NOMO-1 (cell line): ENCODE results near the gene MARCHF3.
"Not testable (repeated sequence)": the region's sequence is repeated elsewhere in the genome, so short reads cannot be mapped to it uniquely, and the experiment has no call there.

Source experiments
- DNase-seq, 2 experiments: peaks; one replicate each; lab custom pipeline; 2025; ENCODE audit not compliant: unreplicated experiment in 2 of 2; lab: John Stamatoyannopoulos, UW

Gene MARCHF3

GRCh38 chr5:126853541-126854307 is 176.6 kb downstream of the MARCHF3 start:
- not testable (repeated sequence) for DNase-seq

GRCh38 chr5:126852841-126853271 is 177.5 kb downstream of the MARCHF3 start:
- no peak for DNase-seq

- DNase-seq, result no peak
These were observed 178.2 kb downstream of the MARCHF3 start for GRCh38 chr5:126852091-126852571.

GRCh38 chr5:126851501-126852011 is 178.8 kb downstream of the MARCHF3 start:
- no peak for DNase-seq

- no peak for DNase-seq
These were observed 181.2 kb downstream of the MARCHF3 start for GRCh38 chr5:126849101-126849678.

- no peak for DNase-seq
These were observed 182.1 kb downstream of the MARCHF3 start for GRCh38 chr5:126848253-126848652.

GRCh38 chr5:126847826-126848251 is 182.5 kb downstream of the MARCHF3 start:
- no peak for DNase-seq

- DNase-seq, result no peak
These were observed 182.9 kb downstream of the MARCHF3 start for GRCh38 chr5:126847456-126847820.

GRCh38 chr5:126846744-126847455 is 183.5 kb downstream of the MARCHF3 start:
- no peak for DNase-seq

GRCh38 chr5:126846344-126846743 is 184.0 kb downstream of the MARCHF3 start:
- DNase-seq, result no peak

GRCh38 chr5:126845470-126846070 is 184.8 kb downstream of the MARCHF3 start:
- DNase-seq, result peak; percentile 50 to 85

GRCh38 chr5:126843375-126843774 is 187.0 kb downstream of the MARCHF3 start:
- DNase-seq, result not testable (repeated sequence)

- not testable (repeated sequence) for DNase-seq
These were observed 191.0 kb downstream of the MARCHF3 start for GRCh38 chr5:126839407-126839806.

- no peak for DNase-seq
These were observed 192.3 kb downstream of the MARCHF3 start for GRCh38 chr5:126837906-126838539.

GRCh38 chr5:126837242-126837641 is 193.1 kb downstream of the MARCHF3 start:
- DNase-seq, result no peak

GRCh38 chr5:126836778-126837177 is 193.6 kb downstream of the MARCHF3 start:
- DNase-seq, result no peak

GRCh38 chr5:126831156-126831555 is 199.2 kb downstream of the MARCHF3 start:
- DNase-seq, result no peak

GRCh38 chr5:126830061-126830460 is 200.3 kb downstream of the MARCHF3 start:
- DNase-seq, result no peak

GRCh38 chr5:126829098-126829497 is 201.3 kb downstream of the MARCHF3 start:
- no peak for DNase-seq

- DNase-seq, result no peak
These were observed 203.6 kb downstream of the MARCHF3 start for GRCh38 chr5:126826619-126827215.
